K562 (cell line): ENCODE measurements around the gene SURF6. TPM values are rescaled to one million over a fixed set of nuclear protein-coding genes. Genes with fewer than 3 reads are reported as not detected.

ENCODE experiments used
- DIDO1 ChIP-seq: fragments of 450-650 bp; IDR thresholded peaks from 2 replicates; pipeline ENCODE4 v1.6.1; 2016; ENCODE audit warnings: low read depth, missing biosample characterization, missing genetic modification characterization
- GABPB1 ChIP-seq: sonication (generic); formaldehyde crosslinking; IDR thresholded peaks from 2 replicates; pipeline ENCODE4 v1.8.0; 2022; ENCODE audit warnings: mild to moderate bottlenecking, missing genetic modification reagents
- HMG20B ChIP-seq: fragments of 250-450 bp; sonication (Bioruptor Pico); IDR thresholded peaks from 2 replicates; pipeline ENCODE4 v1.5.0; 2021; ENCODE audit warnings: mild to moderate bottlenecking
- HMGN3 ChIP-seq: IDR thresholded peaks from 2 replicates; pipeline ENCODE4 v1.6.1; 2011; ENCODE audit warnings: borderline replicate concordance, low read depth, mild to moderate bottlenecking, mixed read lengths, low read length; ENCODE audit not compliant: insufficient read length; ENCODE audit errors: extremely low read depth
- KAT2B ChIP-seq: IDR thresholded peaks from one replicate; pipeline ENCODE4 v1.6.1; 2012; ENCODE audit warnings: low read depth, mild to moderate bottlenecking, control low read depth, inconsistent platforms, low read length, moderate library complexity
- MCM7 ChIP-seq, 2 experiments: fragments of 450-650 bp; IDR thresholded peaks; 2 replicates each; pipeline ENCODE4 v1.6.1; 2016 to 2018
- MTF1 ChIP-seq: fragments of 250-450 bp; sonication (Bioruptor Pico); IDR thresholded peaks from 2 replicates; pipeline ENCODE4 v1.9.0; 2021; ENCODE audit warnings: moderate library complexity, mild to moderate bottlenecking, inconsistent platforms, borderline replicate concordance
- NFE2L1 ChIP-seq: fragments of 450-650 bp; IDR thresholded peaks from 2 replicates; pipeline ENCODE4 v1.6.1; 2016; ENCODE audit warnings: missing genetic modification characterization, low read depth, mild to moderate bottlenecking, missing compliant biosample characterization, moderate library complexity, borderline replicate concordance
- PHF21A ChIP-seq: fragments of 450-650 bp; IDR thresholded peaks from 2 replicates; pipeline ENCODE4 v1.6.1; 2017; ENCODE audit warnings: low read depth, borderline replicate concordance
- POLR2AphosphoS2 ChIP-seq: IDR thresholded peaks from 2 replicates; pipeline ENCODE4 v1.6.1; 2012; ENCODE audit warnings: low read length, improper control_type of control experiment
- POLR2G ChIP-seq: fragments of 200-400 bp; formaldehyde crosslinking; IDR thresholded peaks from 2 replicates; pipeline ENCODE4 v1.6.1; 2017; ENCODE audit warnings: low read depth, mild to moderate bottlenecking, antibody characterized with exemption, low read length, moderate library complexity
- PRPF4 ChIP-seq: fragments of 200-400 bp; formaldehyde crosslinking; IDR thresholded peaks from one replicate; pipeline ENCODE4 v1.6.1; 2017; ENCODE audit warnings: low read length, low read depth, mild to moderate bottlenecking; ENCODE audit not compliant: insufficient read depth, poor library complexity, severe bottlenecking
- PYGO2 ChIP-seq: fragments of 450-650 bp; IDR thresholded peaks from 2 replicates; pipeline ENCODE4 v1.6.1; 2016; ENCODE audit warnings: mild to moderate bottlenecking, missing genetic modification characterization, moderate library complexity, missing compliant biosample characterization
- SIX5 ChIP-seq, 2 experiments: IDR thresholded peaks; 2 replicates each; pipeline ENCODE4 v1.6.1; 2011; ENCODE audit warnings: low read length in 2 of 2, borderline replicate concordance in 1 of 2, low read depth in 1 of 2, mild to moderate bottlenecking in 1 of 2, moderate library complexity in 1 of 2; ENCODE audit not compliant: insufficient read depth in 1 of 2
- SMAD2 ChIP-seq: fragments of 150-350 bp; IDR thresholded peaks from 2 replicates; pipeline ENCODE4 v1.6.1; 2014; ENCODE audit warnings: low read depth, mild to moderate bottlenecking, low read length
- SNRNP70 ChIP-seq: fragments of 200-400 bp; formaldehyde crosslinking; optimal IDR thresholded peaks from 2 replicates; pipeline ENCODE3; 2017; ENCODE audit warnings: low read depth, low read length
- SRSF9 ChIP-seq: fragments of 200-400 bp; formaldehyde crosslinking; IDR thresholded peaks from 2 replicates; pipeline ENCODE4 v1.6.1; 2017; ENCODE audit warnings: low read depth, low read length, borderline replicate concordance
- TCF7L2 ChIP-seq: fragments of 150-350 bp; IDR thresholded peaks from 2 replicates; pipeline ENCODE4 v1.6.1; 2016; ENCODE audit warnings: low read depth, mild to moderate bottlenecking, low read length, moderate library complexity
- TEAD1 ChIP-seq, 2 experiments: fragments of 450-650 bp in 1 of 2; sonication (generic) in 1 of 2; formaldehyde crosslinking; IDR thresholded peaks; 2 replicates each; pipeline versions ENCODE4 v1.4.0 to v1.8.0; 2020 to 2022; ENCODE audit warnings: mild to moderate bottlenecking in 2 of 2, missing genetic modification reagents in 1 of 2
- TRIM24 ChIP-seq, 2 experiments: fragments of 450-650 bp; IDR thresholded peaks; 2 replicates each; pipeline ENCODE4 v1.6.1; 2016
- ZNF24 ChIP-seq: fragments of 450-650 bp; IDR thresholded peaks from 2 replicates; pipeline ENCODE4 v1.6.1; 2016
- ZNF584 ChIP-seq: fragments of 200-800 bp; sonication (Bioruptor generic); IDR thresholded peaks from 2 replicates; pipeline ENCODE4 v1.6.1; 2016; ENCODE audit warnings: low read depth, mild to moderate bottlenecking, missing genetic modification characterization, missing compliant biosample characterization
- ZNF778 ChIP-seq: fragments of 450-650 bp; formaldehyde crosslinking; IDR thresholded peaks from 2 replicates; pipeline ENCODE4 v1.4.0; 2020; ENCODE audit warnings: mild to moderate bottlenecking, moderate library complexity
- ZNF785 ChIP-seq: fragments of 250-450 bp; sonication (Bioruptor Pico); IDR thresholded peaks from 2 replicates; pipeline ENCODE4 v1.4.0; 2020; ENCODE audit warnings: mild to moderate bottlenecking
- ZZZ3 ChIP-seq: fragments of 450-650 bp; IDR thresholded peaks from 2 replicates; pipeline ENCODE4 v1.6.1; 2016; ENCODE audit warnings: antibody characterized with exemption, mild to moderate bottlenecking, moderate library complexity
- polyA plus RNA-seq, 8 experiments: library from polyadenylated mRNA; depleted of rRNA in 4 of 8; stranded (reverse) in 5 of 8; unstranded in 3 of 8; fragments of >200 nt; fragmentation: Nextera tagmentation in 2 of 8; fragmentation: Illumina TruSeq in 1 of 8; extraction: Ambion mirVana in 2 of 8; extraction: Trizol in 1 of 8; gene quantifications; 2 replicates each; pipeline versions ENCODE4 v1.2.1 to v1.2.3, GENCODE V29; 2011 to 2014; ENCODE audit warnings: inconsistent platforms in 1 of 8, missing spikeins in 1 of 8
- total RNA-seq, 7 experiments: library from RNA; depleted of rRNA in 6 of 7; stranded (reverse); fragments of >200 nt in 6 of 7; fragmentation: Illumina TruSeq in 2 of 7; extraction: Trizol in 2 of 7; gene quantifications; 2 replicates each; pipeline versions ENCODE4 v1.2.1 to v1.2.3, GENCODE V29; 2011 to 2021; ENCODE audit warnings: low replicate concordance in 1 of 7
- TF ChIP-seq, protein P1 (sequence below): fragments of 250-450 bp; sonication (Bioruptor Pico); IDR thresholded peaks from 2 replicates; pipeline ENCODE4 v1.5.1; 2021; ENCODE audit warnings: mild to moderate bottlenecking
- TF ChIP-seq, protein P2 (sequence below): fragments of 250-450 bp; sonication (Bioruptor Pico); IDR thresholded peaks from 2 replicates; pipeline ENCODE4 v1.8.0; 2022; ENCODE audit warnings: inconsistent platforms

The SURF6 gene
- total and polyA plus RNA-seq, 9 of the 15 experiments (the other 6 are each of a cell fraction or from before 2014, with no cell fraction given): 1.4 to 68.3 (median 14.7) TPM

DNA sequence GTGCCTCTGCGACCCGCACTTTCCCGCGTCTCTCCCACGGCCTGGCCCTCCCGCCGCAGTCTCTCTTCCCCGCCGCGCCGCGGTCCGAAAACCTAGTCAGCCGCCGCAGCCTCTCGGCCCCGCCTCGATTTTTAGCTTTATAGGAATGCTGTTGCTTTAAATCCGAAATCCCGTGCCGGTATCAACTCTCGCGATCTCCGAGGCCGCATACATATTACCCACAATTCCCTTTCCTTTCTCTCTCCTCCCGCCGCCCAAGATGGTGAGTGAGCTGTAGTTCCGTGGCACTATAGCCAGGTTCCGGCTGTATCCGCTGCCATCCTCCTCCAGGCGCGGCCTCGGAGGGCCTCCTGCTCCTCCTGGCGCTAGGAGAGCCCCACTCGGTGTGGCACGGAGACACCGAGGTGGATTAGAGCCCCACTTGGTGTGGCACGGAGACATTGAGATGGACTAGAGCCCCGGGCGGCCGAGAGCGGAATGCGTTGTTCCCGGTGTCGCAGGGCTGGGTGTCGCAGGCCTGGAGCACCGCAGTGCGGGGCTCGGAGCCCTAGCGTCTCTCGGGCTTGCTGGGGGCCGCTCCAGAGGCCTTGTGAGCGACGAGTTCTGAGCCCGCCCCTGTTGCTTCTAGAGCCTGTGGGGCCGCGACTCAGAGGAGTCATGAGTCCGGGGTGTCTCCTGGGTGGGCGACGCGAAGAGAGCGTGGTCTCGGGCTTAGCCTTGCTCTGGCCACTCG, 12.2 kb upstream of the SURF6 start, which contains the start of the genes MED22 and RPL7A (continued):
- TF ChIP-seq SMAD2 (no peak), SIX5 (IDR thresholded peaks at IDR 0.05; ENCODE audit: borderline replicate concordance in 1 of 2, insufficient read depth in 1 of 2, low read depth in 1 of 2, low read length in 2 of 2) (0 out of 4 replicates have a peak, but pooled peaks of 1 of the 2 experiments have one; percentile 11), NFE2L1 (no peak), MTF1 (CRISPR knock-in tag) (no peak), ZNF584 (no peak), HMGN3 (no peak), TRIM24 (IDR thresholded peaks at IDR 0.05) (peak in 1 of 2 experiments; percentile 73; a peak in 2 of 4 replicates), KAT2B (peak; percentile 34), TEAD1 (CRISPR knock-in tag; IDR thresholded peaks at IDR 0.05) (peak in 1 of 2 experiments; percentile 87; a peak in 2 of 4 replicates), MCM7 (IDR thresholded peaks at IDR 0.05) (no peak), POLR2G (peak; percentile 97), POLR2AphosphoS2 (peak; percentile 81; the same call in 1 of the 2 replicates), ZNF778 (CRISPR knock-in tag) (no peak), SRSF9 (no peak), PHF21A (no peak), DIDO1 (tag) (0 out of 2 replicates have a peak, but pooled peaks have one; percentile 25), GABPB1 (CRISPR knock-in tag) (peak; percentile 73), PRPF4 (peak; percentile 77), ZNF24 (no peak), ZZZ3 (peak; percentile 100), PYGO2 (no peak), SNRNP70 (peak; percentile 67), ZNF785 (no peak), TCF7L2 (no peak), HMG20B (CRISPR knock-in tag) (no peak)
- TF ChIP-seq, protein P1, sequence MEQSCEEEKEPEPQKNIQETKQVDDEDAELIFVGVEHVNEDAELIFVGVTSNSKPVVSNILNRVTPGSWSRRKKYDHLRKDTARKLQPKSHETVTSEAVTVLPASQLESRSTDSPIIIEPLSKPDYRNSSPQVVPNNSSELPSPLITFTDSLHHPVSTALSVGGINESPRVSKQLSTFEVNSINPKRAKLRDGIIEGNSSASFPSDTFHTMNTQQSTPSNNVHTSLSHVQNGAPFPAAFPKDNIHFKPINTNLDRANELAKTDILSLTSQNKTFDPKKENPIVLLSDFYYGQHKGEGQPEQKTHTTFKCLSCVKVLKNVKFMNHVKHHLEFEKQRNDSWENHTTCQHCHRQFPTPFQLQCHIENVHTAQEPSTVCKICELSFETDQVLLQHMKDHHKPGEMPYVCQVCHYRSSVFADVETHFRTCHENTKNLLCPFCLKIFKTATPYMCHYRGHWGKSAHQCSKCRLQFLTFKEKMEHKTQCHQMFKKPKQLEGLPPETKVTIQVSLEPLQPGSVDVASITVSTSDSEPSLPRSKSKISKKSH (CRISPR knock-in tag): no peak
- TF ChIP-seq, protein P2, sequence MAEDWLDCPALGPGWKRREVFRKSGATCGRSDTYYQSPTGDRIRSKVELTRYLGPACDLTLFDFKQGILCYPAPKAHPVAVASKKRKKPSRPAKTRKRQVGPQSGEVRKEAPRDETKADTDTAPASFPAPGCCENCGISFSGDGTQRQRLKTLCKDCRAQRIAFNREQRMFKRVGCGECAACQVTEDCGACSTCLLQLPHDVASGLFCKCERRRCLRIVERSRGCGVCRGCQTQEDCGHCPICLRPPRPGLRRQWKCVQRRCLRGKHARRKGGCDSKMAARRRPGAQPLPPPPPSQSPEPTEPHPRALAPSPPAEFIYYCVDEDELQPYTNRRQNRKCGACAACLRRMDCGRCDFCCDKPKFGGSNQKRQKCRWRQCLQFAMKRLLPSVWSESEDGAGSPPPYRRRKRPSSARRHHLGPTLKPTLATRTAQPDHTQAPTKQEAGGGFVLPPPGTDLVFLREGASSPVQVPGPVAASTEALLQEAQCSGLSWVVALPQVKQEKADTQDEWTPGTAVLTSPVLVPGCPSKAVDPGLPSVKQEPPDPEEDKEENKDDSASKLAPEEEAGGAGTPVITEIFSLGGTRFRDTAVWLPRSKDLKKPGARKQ (CRISPR knock-in tag): no peak
